Kasumi-1 (cell line): Measurements from ENCODE around the gene CNTNAP5.

Source experiments
- DNase-seq, 2 experiments: peaks; one replicate each; lab custom pipeline; 2025; lab: John Stamatoyannopoulos, UW

Gene CNTNAP5

GRCh38 chr2:124692707-124693106, 667.6 kb downstream of the CNTNAP5 start:
- no peak for DNase-seq

GRCh38 chr2:124693156-124693555, 668.1 kb downstream of the CNTNAP5 start:
- no peak for DNase-seq

GRCh38 chr2:124698979-124699565, 674.0 kb downstream of the CNTNAP5 start:
- DNase-seq = peak; percentile 37 to 41

GRCh38 chr2:124702777-124703176, 677.7 kb downstream of the CNTNAP5 start:
- DNase-seq = no peak

GRCh38 chr2:124704071-124704925, 679.2 kb downstream of the CNTNAP5 start:
- DNase-seq = no peak

- no peak for DNase-seq
Measured at GRCh38 chr2:124708661-124709060, 683.6 kb downstream of the CNTNAP5 start.

- no peak for DNase-seq
Measured at GRCh38 chr2:124713969-124714368, 688.9 kb downstream of the CNTNAP5 start.

GRCh38 chr2:124725187-124725586, 700.1 kb downstream of the CNTNAP5 start:
- DNase-seq = no peak

- no peak for DNase-seq
Measured at GRCh38 chr2:124740636-124741035, 715.5 kb downstream of the CNTNAP5 start.

GRCh38 chr2:124753842-124754241, 728.8 kb downstream of the CNTNAP5 start:
- DNase-seq = no peak

- DNase-seq = no peak
Measured at GRCh38 chr2:124755386-124755785, 730.3 kb downstream of the CNTNAP5 start.

- no peak for DNase-seq
Measured at GRCh38 chr2:124756048-124756447, 731.0 kb downstream of the CNTNAP5 start.

- no peak for DNase-seq
Measured at GRCh38 chr2:124762388-124762787, 737.3 kb downstream of the CNTNAP5 start.

- DNase-seq = no peak
Measured at GRCh38 chr2:124763611-124764010, 738.5 kb downstream of the CNTNAP5 start.

- DNase-seq = no peak
Measured at GRCh38 chr2:124774781-124775180, 749.7 kb downstream of the CNTNAP5 start.

GRCh38 chr2:124776332-124776731, 751.2 kb downstream of the CNTNAP5 start:
- DNase-seq = no peak

GRCh38 chr2:124778076-124778475, 753.0 kb downstream of the CNTNAP5 start:
- peak; percentile 26 to 42 for DNase-seq

GRCh38 chr2:124796647-124797046, 771.6 kb downstream of the CNTNAP5 start:
- DNase-seq = no peak

GRCh38 chr2:124797049-124797448, 772.0 kb downstream of the CNTNAP5 start:
- DNase-seq = no peak

GRCh38 chr2:124798551-124798950, 773.5 kb downstream of the CNTNAP5 start:
- no peak for DNase-seq

- peak; percentile 12 to 62 for DNase-seq
Measured at GRCh38 chr2:124804014-124804940, 779.2 kb downstream of the CNTNAP5 start.

- no peak for DNase-seq
Measured at GRCh38 chr2:124805060-124805459, 780.0 kb downstream of the CNTNAP5 start.
